SHP77 treated with DMSO at 0.1 percent for 48 hours (cell line): Measurements from ENCODE around the gene TTC32.

Source experiments
- DNase-seq: peaks from one replicate; lab custom pipeline; 2025; lab: John Stamatoyannopoulos, UW

The TTC32 gene

DNA sequence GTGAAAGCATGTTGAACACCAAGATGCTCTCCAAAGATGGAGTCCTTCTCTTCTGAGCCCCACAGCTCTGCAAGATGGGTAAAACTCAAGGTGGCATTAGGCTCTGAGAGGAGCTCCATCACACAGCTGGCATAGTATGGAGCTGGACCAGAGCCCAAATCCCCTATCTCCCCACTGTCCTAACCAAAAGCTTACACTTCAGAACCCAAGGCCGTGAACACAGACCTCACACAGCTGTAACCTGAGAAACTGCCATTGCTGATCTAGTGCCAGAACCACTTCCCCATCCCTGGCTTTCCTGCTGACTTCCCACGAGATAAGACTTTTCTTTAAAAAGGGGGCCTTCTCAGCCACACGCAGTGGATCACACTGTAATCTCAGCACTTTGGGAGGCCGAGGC is 25.0 kb downstream of the TTC32 start:
- DNase-seq = no peak

- DNase-seq = no peak
Observed at GRCh38 chr2:19875280-19875679, 26.5 kb downstream of the TTC32 start.

DNA sequence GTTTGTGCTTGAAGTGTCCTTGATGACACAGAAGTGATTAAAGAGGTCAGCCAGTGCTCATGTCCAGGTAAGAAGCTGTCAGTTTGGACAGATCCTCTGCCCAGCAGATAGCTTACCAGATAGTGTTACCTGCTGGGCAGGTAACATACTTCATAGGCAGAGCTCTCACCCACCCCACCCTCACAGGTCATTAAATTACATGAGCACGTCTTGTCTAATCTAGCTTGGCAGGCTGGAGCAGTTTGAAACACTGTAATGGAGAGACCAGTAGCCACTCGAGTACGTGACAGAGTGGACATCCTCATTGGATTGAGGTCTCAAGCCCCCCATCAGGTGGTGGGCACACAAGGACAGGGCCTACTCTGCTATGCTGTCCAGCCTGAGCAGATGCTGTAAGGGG is 27.1 kb downstream of the TTC32 start:
- DNase-seq = no peak

DNA sequence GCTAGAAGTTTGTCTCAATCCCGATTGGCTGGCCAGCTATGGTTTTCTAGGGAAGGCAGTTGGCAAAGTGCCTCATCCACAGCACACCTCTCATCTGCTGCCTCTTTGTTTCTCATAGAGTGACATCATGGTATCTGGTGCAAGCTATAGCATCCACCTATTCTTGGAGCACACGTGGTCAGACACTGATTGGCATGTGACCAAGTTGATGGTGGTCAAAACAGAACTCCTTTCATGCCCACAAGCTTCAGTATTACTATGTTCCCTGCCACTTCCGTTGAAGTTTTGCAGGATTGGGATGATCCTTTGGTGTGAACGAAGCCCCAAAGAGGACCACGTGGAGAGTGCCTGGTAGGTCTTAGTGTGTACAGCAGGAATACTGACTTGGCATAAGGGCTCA is 28.8 kb downstream of the TTC32 start:
- no peak for DNase-seq

GRCh38 chr2:19872302-19872701 is 29.5 kb downstream of the TTC32 start:
- no peak for DNase-seq

- DNase-seq = no peak
Observed at GRCh38 chr2:19871836-19872235, 29.9 kb downstream of the TTC32 start.

GRCh38 chr2:19870792-19871191 is 31.0 kb downstream of the TTC32 start:
- no peak for DNase-seq

GRCh38 chr2:19868701-19869580 is 32.8 kb downstream of the TTC32 start:
- no peak for DNase-seq

- no peak for DNase-seq
Observed at GRCh38 chr2:19868224-19868623, 33.6 kb downstream of the TTC32 start.

DNA sequence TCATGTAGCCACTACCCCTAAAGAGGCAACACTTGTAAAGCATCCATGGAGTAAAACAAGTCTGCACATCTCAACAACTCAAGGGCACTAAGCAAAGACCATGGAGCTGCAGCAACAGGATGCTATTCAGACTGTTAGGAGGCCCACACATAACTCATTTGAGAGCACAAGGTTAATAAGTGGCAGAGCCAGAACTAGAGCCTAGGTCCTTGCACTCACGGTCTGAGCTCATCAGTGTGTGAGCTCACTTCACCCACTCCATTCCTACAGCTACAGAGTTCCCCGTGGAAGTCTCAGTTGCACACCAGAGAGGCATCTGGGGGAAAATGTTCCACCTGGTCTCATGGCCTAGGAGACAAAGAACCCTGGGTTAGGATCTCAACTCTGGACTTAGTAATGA is 35.0 kb downstream of the TTC32 start:
- no peak for DNase-seq

DNA sequence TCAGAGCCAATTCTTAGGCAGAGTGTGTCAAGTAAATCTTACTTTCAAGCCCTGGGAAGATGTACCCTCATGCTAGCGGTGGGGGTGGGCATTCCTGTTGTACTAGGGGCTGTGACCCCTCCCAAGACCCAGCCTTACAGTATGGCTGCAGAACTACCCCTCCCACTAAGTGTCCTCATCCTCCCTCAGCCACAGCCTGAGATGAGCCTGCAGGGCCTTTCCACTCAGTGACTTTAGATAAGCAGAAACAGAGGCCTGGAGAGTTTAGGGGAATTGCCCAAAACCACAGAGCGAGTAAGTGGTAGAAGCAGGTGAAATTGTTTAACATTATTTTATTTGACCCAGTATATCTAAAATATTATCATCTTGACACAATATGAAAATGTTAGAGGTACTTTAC is 36.6 kb downstream of the TTC32 start:
- no peak for DNase-seq

DNA sequence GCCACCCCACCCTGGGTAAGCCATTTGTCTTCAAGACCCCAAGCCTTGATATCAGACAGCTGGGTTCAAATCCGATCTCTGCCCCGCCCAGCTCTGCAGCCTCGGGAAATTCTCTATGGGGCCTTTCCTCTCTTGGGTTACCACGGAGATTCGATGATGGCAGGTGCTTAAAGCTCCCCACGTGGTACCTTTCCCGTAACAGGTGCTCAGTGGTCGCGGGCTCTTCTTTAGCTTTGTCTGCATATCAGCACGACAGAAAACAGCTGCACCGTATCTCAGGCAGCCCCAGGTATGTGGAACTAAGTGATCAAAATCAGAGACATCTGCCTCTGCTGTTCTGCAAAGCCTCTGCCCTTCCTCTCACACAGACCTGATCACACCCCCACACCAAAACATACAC is 37.4 kb downstream of the TTC32 start:
- no peak for DNase-seq

- DNase-seq = no peak
Observed at GRCh38 chr2:19863303-19864041, 38.3 kb downstream of the TTC32 start.

GRCh38 chr2:19861813-19862212 is 40.0 kb downstream of the TTC32 start:
- DNase-seq = no peak

DNA sequence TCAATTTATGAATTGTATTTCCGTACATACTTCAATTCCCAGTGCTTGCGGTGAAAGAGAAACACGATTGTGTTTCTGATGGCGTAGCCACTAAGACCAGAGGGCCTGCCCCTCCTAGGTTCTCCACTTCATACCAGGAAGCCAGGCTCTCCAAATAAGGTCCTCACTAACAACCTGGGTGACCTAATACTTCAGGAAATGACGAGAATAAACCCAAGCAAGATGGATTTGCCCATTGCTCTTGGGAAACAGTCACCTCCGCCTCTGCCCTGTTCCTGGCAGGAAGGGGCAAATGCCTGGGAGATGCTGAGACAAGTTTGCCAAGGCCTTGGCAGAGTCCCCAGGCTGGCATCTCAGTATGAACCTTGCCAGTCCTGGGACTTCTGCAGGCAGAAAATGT is 41.8 kb downstream of the TTC32 start:
- no peak for DNase-seq

- no peak for DNase-seq
Observed at GRCh38 chr2:19859565-19859964, 42.2 kb downstream of the TTC32 start.

DNA sequence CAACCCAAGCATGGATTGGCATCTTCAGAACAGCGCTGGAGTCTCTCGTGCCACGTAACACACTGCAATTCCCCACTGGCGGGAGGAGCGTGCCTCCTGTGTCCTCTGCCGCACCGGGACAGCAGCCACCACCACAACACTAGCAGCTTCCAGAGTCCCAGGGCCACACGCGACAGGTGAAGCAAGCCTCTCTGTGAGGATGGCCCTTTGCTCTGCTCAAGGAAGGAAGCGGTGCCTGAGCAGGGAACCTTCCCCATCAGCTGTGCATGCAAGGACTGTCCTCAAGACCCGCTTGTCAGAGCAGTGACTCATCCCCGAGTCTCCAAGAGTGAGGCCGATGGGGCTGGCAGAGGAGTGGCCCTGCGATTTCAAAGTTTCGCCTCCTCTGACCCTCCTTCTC is 44.0 kb downstream of the TTC32 start:
- no peak for DNase-seq

GRCh38 chr2:19857100-19857499 is 44.7 kb downstream of the TTC32 start:
- DNase-seq = no peak

DNA sequence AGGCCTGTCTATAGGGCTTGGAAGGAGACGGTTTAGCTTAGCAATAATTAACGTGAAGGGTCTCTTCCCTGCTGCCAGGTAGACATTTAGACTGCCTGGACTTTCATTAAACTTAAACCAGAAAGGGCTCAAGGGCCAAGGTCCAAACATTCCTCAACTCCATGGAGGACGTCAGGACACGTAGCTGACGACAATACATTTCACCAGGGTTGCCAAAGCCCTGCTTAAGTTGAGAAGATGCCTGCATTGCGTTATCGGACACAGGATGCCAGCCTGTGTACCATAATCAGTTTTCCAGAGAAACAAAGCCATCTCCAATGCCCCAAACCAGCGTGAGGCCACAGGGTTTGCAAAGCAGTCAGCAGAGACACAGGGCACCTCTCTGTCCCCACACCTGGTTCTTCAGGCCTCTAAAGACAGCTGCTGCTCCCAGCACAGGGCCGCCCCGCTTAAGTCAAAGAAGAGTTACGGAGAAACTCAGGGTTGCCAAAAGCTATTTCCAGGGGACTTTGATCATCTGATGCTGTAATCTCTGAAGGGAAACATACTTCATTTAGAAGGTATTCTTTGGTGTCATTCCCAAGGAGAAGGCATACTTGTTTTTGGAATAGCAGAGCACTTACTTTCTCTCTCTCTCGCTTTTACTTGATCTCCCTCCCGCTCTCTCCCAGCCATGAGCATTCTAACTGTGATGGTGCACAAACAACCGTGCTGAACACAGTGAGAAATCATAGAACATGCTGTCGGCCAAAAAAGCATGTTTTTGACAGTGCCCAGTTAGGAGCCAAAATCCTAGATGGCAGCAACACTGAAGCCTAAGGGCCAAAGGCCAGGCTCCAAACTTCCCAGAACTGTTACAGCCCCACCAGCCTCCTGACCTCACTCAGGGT is 46.0 kb downstream of the TTC32 start:
- no peak for DNase-seq

DNA sequence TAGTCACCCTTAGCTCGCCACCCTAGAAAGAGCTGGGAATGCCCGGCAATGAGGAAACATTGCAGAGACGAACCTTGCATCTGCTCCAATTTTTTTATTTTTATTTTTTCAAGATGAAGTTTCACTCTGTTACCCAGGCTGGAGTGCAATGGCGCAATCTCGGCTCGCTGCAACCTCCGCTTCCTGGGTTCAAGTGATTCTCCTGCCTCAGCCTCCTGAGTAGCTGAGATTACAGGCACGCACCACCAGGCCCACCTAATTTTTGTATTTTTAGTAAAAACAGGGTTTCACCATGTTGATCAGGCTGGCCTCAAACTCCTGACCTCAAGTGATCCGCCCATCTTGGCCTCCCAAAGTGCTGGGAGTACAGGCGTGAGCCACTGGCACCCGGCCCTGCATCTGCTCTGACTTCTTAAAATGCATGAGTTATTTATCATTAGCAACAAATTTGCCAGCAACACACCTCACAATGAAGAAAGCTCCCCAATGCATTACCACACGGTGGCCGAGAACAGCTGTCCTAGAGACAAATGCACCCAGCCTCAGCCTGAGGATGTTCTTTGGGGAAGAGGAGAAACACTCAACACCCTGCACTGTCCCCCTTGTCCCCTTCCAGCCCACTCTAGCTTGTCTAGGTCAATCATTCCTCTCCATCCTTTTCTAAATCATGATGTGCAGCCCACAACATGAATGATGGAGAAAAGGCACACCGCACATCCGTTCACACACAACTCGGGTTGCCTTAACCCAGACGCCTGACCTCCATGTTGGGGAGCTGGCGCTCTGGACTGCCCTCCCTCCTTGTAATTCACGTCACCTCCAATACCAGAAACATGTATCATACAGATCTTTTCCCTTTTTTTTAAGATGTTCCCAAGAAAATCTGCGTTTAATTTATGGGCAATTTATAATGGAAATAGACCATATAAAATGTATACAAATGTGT is 46.9 kb downstream of the TTC32 start:
- DNase-seq = no peak

DNA sequence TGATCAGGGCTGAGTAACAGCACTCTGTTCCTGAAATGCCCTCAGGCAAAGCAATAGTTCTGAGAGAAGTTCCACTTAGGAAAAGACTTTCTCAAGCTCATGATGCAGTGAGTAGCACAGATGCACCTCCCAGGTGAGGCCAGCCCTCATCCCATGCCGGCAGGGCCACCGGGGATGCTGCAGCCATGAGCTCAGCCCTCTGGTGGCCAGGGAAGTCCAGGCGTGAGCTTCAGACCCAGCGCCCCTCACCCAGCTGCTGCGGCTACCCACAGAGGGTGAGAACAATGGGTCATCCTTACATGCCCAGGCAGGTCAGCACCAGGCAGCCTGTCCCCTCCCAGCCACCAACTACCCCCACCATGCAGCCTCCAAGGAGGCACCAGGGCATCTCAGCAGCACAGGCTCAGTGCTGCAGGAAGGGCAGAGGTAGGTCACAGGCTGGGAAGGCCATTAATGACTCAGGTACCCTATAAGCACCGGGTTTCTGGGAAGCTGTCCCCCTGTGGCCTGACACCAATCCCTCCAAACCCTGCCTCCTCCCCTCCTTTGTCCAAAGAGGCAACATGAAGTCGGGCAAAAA is 50.6 kb downstream of the TTC32 start:
- no peak for DNase-seq
